Measurements from ENCODE around the gene BLM.

Gene BLM

GRCh38 chr15:90691982-90692773 is 25.0 kb upstream of the BLM start:
- DNase-seq = no peak

GRCh38 chr15:90694987-90695386 is 22.2 kb upstream of the BLM start:
- no peak for DNase-seq

GRCh38 chr15:90697175-90697574 is 20.0 kb upstream of the BLM start:
- no peak for DNase-seq

- no peak for DNase-seq
These were observed 18.5 kb upstream of the BLM start for GRCh38 chr15:90698629-90699028.

GRCh38 chr15:90701048-90701447 is 16.1 kb upstream of the BLM start:
- DNase-seq = no peak

- DNase-seq = no peak
These were observed 15.1 kb upstream of the BLM start for GRCh38 chr15:90701880-90702630.

- DNase-seq = no peak
These were observed 13.7 kb upstream of the BLM start for GRCh38 chr15:90703455-90703854.

- no peak for DNase-seq
These were observed 11.9 kb upstream of the BLM start for GRCh38 chr15:90705212-90705611.

GRCh38 chr15:90706394-90707327 is 10.5 kb upstream of the BLM start:
- peak in 2 of 3 experiments; percentile 85 to 94 for DNase-seq

- no peak for DNase-seq
These were observed 9.7 kb upstream of the BLM start for GRCh38 chr15:90707489-90707888.

GRCh38 chr15:90708516-90708915 is 8.6 kb upstream of the BLM start:
- DNase-seq = peak in 1 of 3 experiments; percentile 75

GRCh38 chr15:90709278-90709677 is 7.9 kb upstream of the BLM start:
- DNase-seq = no peak

- peak in 1 of 3 experiments; percentile 21 for DNase-seq
These were observed 6.6 kb upstream of the BLM start for GRCh38 chr15:90710436-90711027.

GRCh38 chr15:90711418-90711824 is 5.7 kb upstream of the BLM start:
- peak; percentile 19 to 74 (median 62) for DNase-seq

- no peak for DNase-seq
These were observed 5.3 kb upstream of the BLM start for GRCh38 chr15:90711842-90712241.

- DNase-seq = no peak
These were observed 4.1 kb upstream of the BLM start for GRCh38 chr15:90713081-90713480.

GRCh38 chr15:90716317-90716975 is 700 bp upstream of the BLM start:
- DNase-seq = peak in 2 of 3 experiments; percentile 45 to 75

- peak in 1 of 3 experiments; percentile 50 for DNase-seq
These were observed 1.1 kb downstream of the BLM start for GRCh38 chr15:90718232-90718631.

- no peak for DNase-seq
These were observed 3.0 kb downstream of the BLM start for GRCh38 chr15:90720131-90720530.

- no peak for DNase-seq
These were observed 12.1 kb downstream of the BLM start for GRCh38 chr15:90729261-90729660.

- no peak for DNase-seq
These were observed 13.1 kb downstream of the BLM start for GRCh38 chr15:90730290-90730689.

- no peak for DNase-seq
These were observed 18.8 kb downstream of the BLM start for GRCh38 chr15:90735923-90736322.

Data from NCI-H1417 (cell line).